Mesenchymal stem cell (in vitro differentiated cells and primary cell): ENCODE measurements around the gene NTRK3.

ENCODE experiments used
- DNase-seq: peaks from one replicate; pipeline ENCODE4 v3.0.0-alpha.2; 2013
- H2AFZ ChIP-seq: one replicate; pipeline ENCODE4 v1.6.1; 2013; ENCODE audit warnings: low read depth, mild to moderate bottlenecking, control low read depth, inconsistent platforms, low read length, moderate library complexity
- H2AK5ac ChIP-seq: 2 replicates; pipeline ENCODE4 v1.6.1; 2013; ENCODE audit warnings: low read length, moderate library complexity, mild to moderate bottlenecking, inconsistent platforms; ENCODE audit not compliant: severe bottlenecking
- H2BK120ac ChIP-seq: one replicate; pipeline ENCODE4 v1.6.1; 2013; ENCODE audit warnings: low read depth, mild to moderate bottlenecking, inconsistent platforms, low read length, moderate library complexity
- H2BK12ac ChIP-seq, 2 experiments: one replicate each; pipeline ENCODE4 v1.6.1; 2013; ENCODE audit warnings: inconsistent platforms in 2 of 2, low read length in 2 of 2, mild to moderate bottlenecking in 2 of 2, moderate library complexity in 2 of 2, control low read depth in 1 of 2
- H2BK15ac ChIP-seq: one replicate; pipeline ENCODE4 v1.6.1; 2013; ENCODE audit warnings: mild to moderate bottlenecking, low read depth, inconsistent platforms; ENCODE audit not compliant: poor library complexity, severe bottlenecking
- H2BK5ac ChIP-seq: 2 replicates; pipeline ENCODE4 v1.6.1; 2013; ENCODE audit warnings: low read depth, mild to moderate bottlenecking, low read length, control low read depth, inconsistent platforms; ENCODE audit not compliant: poor library complexity, severe bottlenecking
- H3K14ac ChIP-seq, 2 experiments: one replicate each; pipeline ENCODE4 v1.6.1; 2013; ENCODE audit warnings: inconsistent platforms in 2 of 2, low read length in 2 of 2, control low read depth in 1 of 2, mild to moderate bottlenecking in 1 of 2, moderate library complexity in 1 of 2
- H3K18ac ChIP-seq, 2 experiments: one replicate each; pipeline ENCODE4 v1.6.1; 2013; ENCODE audit warnings: inconsistent platforms in 2 of 2, low read length in 2 of 2, control low read depth in 1 of 2, low read depth in 1 of 2, mild to moderate bottlenecking in 1 of 2
- H3K23ac ChIP-seq, 2 experiments: one replicate each; pipeline ENCODE4 v1.6.1; 2013; ENCODE audit warnings: inconsistent platforms in 2 of 2, low read length in 2 of 2, mild to moderate bottlenecking in 2 of 2, moderate library complexity in 2 of 2, control low read depth in 1 of 2
- H3K27ac ChIP-seq: 2 replicates; pipeline ENCODE4 v1.5.1; 2013; ENCODE audit warnings: mild to moderate bottlenecking, moderate library complexity, low read length, control low read depth, inconsistent platforms; ENCODE audit not compliant: poor library complexity, severe bottlenecking
- H3K27me3 ChIP-seq, 2 experiments: 2 replicates each; pipeline versions ENCODE4 v1.6.1 to v1.7.0; 2013; ENCODE audit warnings: low read length in 2 of 2, mild to moderate bottlenecking in 2 of 2, moderate library complexity in 2 of 2, control low read depth in 1 of 2, inconsistent platforms in 1 of 2; ENCODE audit not compliant: control insufficient read depth in 1 of 2, insufficient read depth in 1 of 2
- H3K36me3 ChIP-seq, 2 experiments: 2 replicates each; pipeline versions ENCODE4 v1.6.1 to v1.7.0; 2013; ENCODE audit warnings: low read length in 2 of 2, control low read depth in 1 of 2, inconsistent platforms in 1 of 2, low read depth in 1 of 2, mild to moderate bottlenecking in 1 of 2; ENCODE audit not compliant: insufficient read depth in 2 of 2, control insufficient read depth in 1 of 2
- H3K4ac ChIP-seq, 2 experiments: one replicate each; pipeline ENCODE4 v1.6.1; 2013; ENCODE audit warnings: inconsistent platforms in 2 of 2, low read length in 2 of 2, mild to moderate bottlenecking in 2 of 2, moderate library complexity in 2 of 2, control low read depth in 1 of 2, low read depth in 1 of 2
- H3K4me1 ChIP-seq: 2 replicates; pipeline ENCODE4 v1.6.1; 2013; ENCODE audit warnings: low read depth, low read length, control low read depth; ENCODE audit not compliant: control insufficient read depth, insufficient read depth
- H3K4me2 ChIP-seq: 2 replicates; pipeline ENCODE4 v1.6.1; 2013; ENCODE audit warnings: low read length, mild to moderate bottlenecking, inconsistent platforms; ENCODE audit not compliant: poor library complexity, severe bottlenecking
- H3K4me3 ChIP-seq, 2 experiments: 2 replicates each; pipeline versions ENCODE4 v1.5.1 to v1.7.0; 2013; ENCODE audit warnings: low read length in 2 of 2, mild to moderate bottlenecking in 2 of 2, control low read depth in 1 of 2, low read depth in 1 of 2; ENCODE audit not compliant: insufficient read depth in 1 of 2
- H3K79me1 ChIP-seq: replicated peaks from 2 replicates; pipeline ENCODE4 v1.6.1; 2013; ENCODE audit warnings: mild to moderate bottlenecking, control low read depth, low read length, inconsistent platforms; ENCODE audit not compliant: poor library complexity, severe bottlenecking
- H3K9ac ChIP-seq: 2 replicates; pipeline ENCODE4 v1.7.0; 2013; ENCODE audit warnings: mild to moderate bottlenecking, low read length, moderate library complexity
- H3K9me3 ChIP-seq: 2 replicates; pipeline ENCODE4 v1.7.0; 2013; ENCODE audit warnings: mild to moderate bottlenecking, low read length; ENCODE audit not compliant: control insufficient read depth
- H4K8ac ChIP-seq: one replicate; pipeline ENCODE4 v1.6.1; 2013; ENCODE audit warnings: inconsistent platforms, mild to moderate bottlenecking, low read length, moderate library complexity
- H4K91ac ChIP-seq: one replicate; pipeline ENCODE4 v1.6.1; 2013; ENCODE audit warnings: mild to moderate bottlenecking, low read length, inconsistent platforms
- WGBS: methylation state at CpG from one replicate; pipeline ENCODE4 v1.1.7; 2013; ENCODE audit warnings: mixed read lengths; 5-methylcytosine and 5-hydroxymethylcytosine counted together

NTRK3 gene

GRCh38 chr15:88246666-88247446 is 9.7 kb downstream of the NTRK3 start:
- Histone ChIP-seq H2BK12ac (peak overlapping the region in 1 of 2 experiments; percentile 47), H3K18ac (no peak overlapping the region), H4K8ac (no peak overlapping the region), H2BK15ac (no peak overlapping the region), H2BK120ac (no peak overlapping the region), H3K4me2 (peak overlapping the region; percentile 46), H3K9me3 (no peaks in the 10 kb centered on the region), H2BK5ac (no peak overlapping the region), H3K36me3 (no peaks in the 10 kb centered on the region), H3K23ac (no peak overlapping the region), H3K14ac (no peak overlapping the region), H4K91ac (no peak overlapping the region), H3K27ac (no peak overlapping the region), H3K4me1 (peaks cover 3% of the 10 kb centered on the region), H3K9ac (no peak overlapping the region), H3K79me1 (no peaks in the 10 kb centered on the region), H2AFZ (no peak overlapping the region), H3K4ac (no peak overlapping the region), H3K4me3 (no peak overlapping the region), H3K27me3 (peaks cover 0 to 54% of the 10 kb centered on the region in 2 experiments), H2AK5ac (no peak overlapping the region)
- 16% methylated on average over 27 of the region's 27 CpGs for WGBS
- peak; percentile 67 for DNase-seq

- Histone ChIP-seq H4K8ac (no peak overlapping the region), H3K4me1 (peaks cover 3% of the 10 kb centered on the region), H2BK5ac (no peak overlapping the region), H3K9me3 (no peaks in the 10 kb centered on the region), H3K4me3 (no peak overlapping the region), H3K4me2 (no peak overlapping the region), H3K18ac (no peak overlapping the region), H2AFZ (no peak overlapping the region), H3K79me1 (no peaks in the 10 kb centered on the region), H2AK5ac (no peak overlapping the region), H3K27me3 (peaks cover 0 to 48% of the 10 kb centered on the region in 2 experiments), H3K4ac (no peak overlapping the region), H2BK120ac (no peak overlapping the region), H3K36me3 (no peaks in the 10 kb centered on the region), H2BK15ac (no peak overlapping the region), H2BK12ac (no peak overlapping the region), H3K27ac (no peak overlapping the region), H4K91ac (no peak overlapping the region), H3K9ac (no peak overlapping the region), H3K14ac (no peak overlapping the region), H3K23ac (no peak overlapping the region)
- no peak for DNase-seq
- WGBS = 89% methylated on average over 7 of the region's 7 CpGs
Observed at GRCh38 chr15:88246081-88246480, 10.5 kb downstream of the NTRK3 start.

- 40% methylated on average over 2 of the region's 2 CpGs for WGBS
- Histone ChIP-seq H2AK5ac (no peak overlapping the region), H2BK120ac (no peak overlapping the region), H2AFZ (no peak overlapping the region), H3K4me3 (no peak overlapping the region), H2BK15ac (no peak overlapping the region), H4K8ac (no peak overlapping the region), H3K23ac (no peak overlapping the region), H3K18ac (no peak overlapping the region), H3K9me3 (no peaks in the 10 kb centered on the region), H4K91ac (no peak overlapping the region), H2BK12ac (no peak overlapping the region), H3K4me2 (no peak overlapping the region), H3K9ac (no peak overlapping the region), H3K36me3 (no peaks in the 10 kb centered on the region), H2BK5ac (no peak overlapping the region), H3K14ac (no peak overlapping the region), H3K27ac (no peak overlapping the region), H3K4me1 (peaks cover 3% of the 10 kb centered on the region), H3K27me3 (peaks cover 0 to 36% of the 10 kb centered on the region in 2 experiments), H3K79me1 (no peaks in the 10 kb centered on the region), H3K4ac (no peak overlapping the region)
- DNase-seq = peak; percentile 26
Observed at GRCh38 chr15:88243895-88244787, 12.4 kb downstream of the NTRK3 start.
